C4-2B (cell line): Measurements from ENCODE around the gene RBM38.
A peak's percentile ranks its signal among the peaks of the same experiment; 100 is the strongest.

Source experiments
- H3K27ac ChIP-seq: fragments of 450-650 bp; 2 replicates; pipeline ENCODE4 v1.5.1; 2017
- ZFX ChIP-seq: fragments of 450-650 bp; IDR thresholded peaks from 2 replicates; pipeline ENCODE4 v1.6.1; 2017
- TF ChIP-seq, protein P1 (sequence below): fragments of 450-650 bp; conservative IDR thresholded peaks from 2 replicates; pipeline ENCODE4 v1.5.1; 2017; ENCODE audit warnings: mild to moderate bottlenecking

Gene RBM38

GRCh38 chr20:57421253-57422220, 30.3 kb downstream of the RBM38 start:
- TF ChIP-seq ZFX, result no peak
- TF ChIP-seq, protein P1, sequence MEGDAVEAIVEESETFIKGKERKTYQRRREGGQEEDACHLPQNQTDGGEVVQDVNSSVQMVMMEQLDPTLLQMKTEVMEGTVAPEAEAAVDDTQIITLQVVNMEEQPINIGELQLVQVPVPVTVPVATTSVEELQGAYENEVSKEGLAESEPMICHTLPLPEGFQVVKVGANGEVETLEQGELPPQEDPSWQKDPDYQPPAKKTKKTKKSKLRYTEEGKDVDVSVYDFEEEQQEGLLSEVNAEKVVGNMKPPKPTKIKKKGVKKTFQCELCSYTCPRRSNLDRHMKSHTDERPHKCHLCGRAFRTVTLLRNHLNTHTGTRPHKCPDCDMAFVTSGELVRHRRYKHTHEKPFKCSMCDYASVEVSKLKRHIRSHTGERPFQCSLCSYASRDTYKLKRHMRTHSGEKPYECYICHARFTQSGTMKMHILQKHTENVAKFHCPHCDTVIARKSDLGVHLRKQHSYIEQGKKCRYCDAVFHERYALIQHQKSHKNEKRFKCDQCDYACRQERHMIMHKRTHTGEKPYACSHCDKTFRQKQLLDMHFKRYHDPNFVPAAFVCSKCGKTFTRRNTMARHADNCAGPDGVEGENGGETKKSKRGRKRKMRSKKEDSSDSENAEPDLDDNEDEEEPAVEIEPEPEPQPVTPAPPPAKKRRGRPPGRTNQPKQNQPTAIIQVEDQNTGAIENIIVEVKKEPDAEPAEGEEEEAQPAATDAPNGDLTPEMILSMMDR, result no peak
- H3K27ac ChIP-seq, result no peak overlapping the region

DNA sequence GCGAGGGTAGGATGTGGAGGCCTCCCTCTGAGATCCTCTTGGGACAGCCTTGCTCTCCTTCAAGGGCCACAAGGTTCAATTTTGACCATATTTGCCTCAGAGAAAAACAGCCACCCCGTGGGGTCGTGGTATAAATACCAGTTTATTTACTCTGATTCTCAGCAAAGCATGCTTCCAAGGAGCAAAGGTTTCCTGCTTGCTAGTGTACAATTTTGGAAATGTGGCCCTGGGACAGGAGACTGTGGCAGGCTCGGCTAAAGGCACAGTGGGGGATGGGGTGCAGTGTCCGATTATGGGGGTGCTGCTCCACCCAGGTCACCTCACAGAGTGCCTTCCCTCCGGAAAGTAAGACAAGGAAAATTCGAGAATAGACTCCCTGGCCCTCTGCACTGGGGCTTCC, 31.1 kb downstream of the RBM38 start:
- no peak overlapping the region for H3K27ac ChIP-seq
- TF ChIP-seq ZFX, result no peak
- TF ChIP-seq, protein P1, result no peak

DNA sequence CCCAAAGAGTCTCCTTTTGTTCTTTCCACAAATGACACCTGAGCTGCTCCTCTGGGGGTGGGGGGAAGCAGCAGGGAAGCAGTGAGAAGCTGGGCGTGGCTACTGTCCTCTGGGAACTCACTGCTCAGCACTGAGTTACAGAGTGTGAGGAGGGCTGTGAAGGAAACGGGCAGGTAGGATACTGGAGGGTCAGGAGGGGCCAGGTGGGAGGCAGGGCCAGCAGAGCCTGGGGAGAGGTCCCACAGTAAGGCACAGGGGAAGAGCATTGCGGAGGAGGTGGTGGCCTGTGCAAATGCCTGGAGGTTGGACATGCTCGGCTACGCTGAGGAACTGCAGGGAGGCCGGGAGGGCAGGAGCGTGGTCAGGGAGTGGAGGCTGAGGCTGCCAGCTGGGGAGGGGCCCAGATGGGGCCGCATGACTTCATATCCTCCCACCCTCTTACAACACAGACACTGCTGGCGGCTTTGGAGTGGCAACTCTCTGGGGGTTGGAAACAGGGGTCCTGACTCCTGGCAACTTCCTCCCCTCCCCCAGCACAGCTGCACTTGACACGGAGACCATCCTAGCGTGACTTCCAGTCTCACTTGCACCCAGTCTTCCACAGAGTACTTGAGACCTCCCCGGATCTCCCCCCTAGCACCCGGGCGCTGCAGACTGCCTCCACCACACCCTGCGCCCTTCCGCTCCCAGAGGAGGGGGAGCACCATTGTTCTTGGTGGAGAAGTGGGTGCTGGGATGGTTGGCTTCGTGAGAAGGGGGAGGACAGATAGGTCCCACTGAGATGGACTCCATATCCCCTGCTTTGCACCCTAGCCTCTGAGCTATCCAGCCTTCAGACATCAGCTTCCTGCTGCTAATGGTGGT, 34.2 kb downstream of the RBM38 start:
- no peak overlapping the region for H3K27ac ChIP-seq
- TF ChIP-seq, protein P1, result no peak
- TF ChIP-seq ZFX, result no peak

GRCh38 chr20:57426271-57426689, 35.1 kb downstream of the RBM38 start:
- no peak overlapping the region for H3K27ac ChIP-seq
- TF ChIP-seq, protein P1, result no peak
- no peak for TF ChIP-seq ZFX

DNA sequence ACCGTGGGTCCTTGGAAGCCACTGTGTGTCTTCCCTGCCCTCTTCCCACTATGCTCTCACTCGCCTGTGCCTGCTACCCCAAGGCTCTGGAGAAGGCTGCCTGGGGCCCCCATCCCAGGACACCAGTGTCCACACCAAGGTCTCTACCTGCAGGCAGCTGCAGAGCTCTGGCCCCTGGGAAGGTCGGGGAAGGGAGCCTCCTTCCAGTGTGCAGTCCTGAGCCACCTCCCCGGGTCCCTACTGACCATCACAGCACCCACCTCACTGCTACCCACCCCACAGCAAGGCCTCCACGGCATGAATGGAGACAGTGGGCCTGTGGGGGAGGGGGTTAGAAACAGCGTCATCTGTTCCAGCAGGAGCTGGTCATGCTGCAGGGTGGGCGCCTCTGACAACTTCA, 35.6 kb downstream of the RBM38 start:
- H3K27ac ChIP-seq, result no peak overlapping the region
- TF ChIP-seq, protein P1, result no peak
- no peak for TF ChIP-seq ZFX

GRCh38 chr20:57428324-57429158, 37.3 kb downstream of the RBM38 start:
- peak overlapping the region; percentile 54 for H3K27ac ChIP-seq

More at GRCh38 chr20:57428324-57429158, 37.3 kb downstream of the RBM38 start:
- TF ChIP-seq, protein P1, result no peak
- TF ChIP-seq ZFX, result peak; percentile 41; the same call in 1 of the 2 replicates
